ENCODE measurements around the gene MYH9. TPM values are rescaled to one million over a fixed set of nuclear protein-coding genes. Genes with fewer than 3 reads are reported as not detected.
A peak's percentile ranks its signal among the peaks of the same experiment; 100 is the strongest.

The MYH9 gene
- total RNA-seq, 1 donor from 2014 or later = 973 TPM

GRCh38 chr22:36328635-36329253, 59.0 kb downstream of the MYH9 start:
- ATAC-seq (peak; percentile 22), DNase-seq (ENCODE audit: low spot score) (no peak)
- intact Hi-C loops (cut with DNase I) = no loop called here

- DNase-seq (ENCODE audit: low spot score) (no peak), ATAC-seq (no peak)
- intact Hi-C loops (cut with DNase I) = no loop called here
Observed at GRCh38 chr22:36327922-36328551, 59.7 kb downstream of the MYH9 start.

- DNase-seq (ENCODE audit: low spot score) (no peak), ATAC-seq (no peak)
- intact Hi-C loops (cut with DNase I) = no loop called here
Observed at GRCh38 chr22:36326178-36327161, 61.3 kb downstream of the MYH9 start.

- intact Hi-C loops (cut with DNase I) = no loop called here
- DNase-seq (ENCODE audit: low spot score) (no peak), ATAC-seq (peak; percentile 67)
Observed at GRCh38 chr22:36325154-36326031, 62.4 kb downstream of the MYH9 start.

GRCh38 chr22:36324414-36324813, 63.4 kb downstream of the MYH9 start:
- ATAC-seq = peak; percentile 7
- DNase-seq (ENCODE audit: low spot score) = no peak
- intact Hi-C loops (cut with DNase I) = no loop called here

- peak; percentile 76 for ATAC-seq
- intact Hi-C loops (cut with DNase I) = no loop called here
- DNase-seq (ENCODE audit: low spot score) = peak; percentile 82
Observed at GRCh38 chr22:36323855-36324331, 63.9 kb downstream of the MYH9 start.

- DNase-seq (ENCODE audit: low spot score) (peak; percentile 78), ATAC-seq (peak; percentile 57)
- intact Hi-C loops (cut with DNase I) = no loop called here
Observed at GRCh38 chr22:36323182-36323854, 64.4 kb downstream of the MYH9 start.

GRCh38 chr22:36322602-36322915, 65.2 kb downstream of the MYH9 start:
- intact Hi-C loops (cut with DNase I) = no loop called here
- DNase-seq (ENCODE audit: low spot score) (no peak), ATAC-seq (no peak)

- DNase-seq (ENCODE audit: low spot score) (no peak), ATAC-seq (no peak)
- intact Hi-C loops (cut with DNase I) = no loop called here
Observed at GRCh38 chr22:36321797-36322601, 65.8 kb downstream of the MYH9 start.

GRCh38 chr22:36320553-36320952, 67.2 kb downstream of the MYH9 start:
- ATAC-seq = no peak
- no peak for DNase-seq (ENCODE audit: low spot score)
- intact Hi-C loops (cut with DNase I) = no loop called here

- intact Hi-C loops (cut with DNase I) = loop anchor here (10.0 kb wide), 1 partner anchor 45 kb away; no protein-coding TSS in a partner anchor
- no peak for DNase-seq (ENCODE audit: low spot score)
- no peak for ATAC-seq
Observed at GRCh38 chr22:36319595-36320497, 67.9 kb downstream of the MYH9 start.

- intact Hi-C loops (cut with DNase I) = loop anchor here (10.0 kb wide), 1 partner anchor 46 kb away; no protein-coding TSS in a partner anchor
- ATAC-seq = no peak
- DNase-seq (ENCODE audit: low spot score) = no peak
Observed at GRCh38 chr22:36318442-36318841, 69.3 kb downstream of the MYH9 start.

- intact Hi-C loops (cut with DNase I) = loop anchor here (10.0 kb wide), 1 partner anchor 47 kb away; no protein-coding TSS in a partner anchor
- DNase-seq (ENCODE audit: low spot score) = no peak
- no peak for ATAC-seq
Observed at GRCh38 chr22:36317658-36318271, 70.0 kb downstream of the MYH9 start.

- ATAC-seq (no peak), DNase-seq (ENCODE audit: low spot score) (no peak)
- intact Hi-C loops (cut with DNase I) = loop anchor here (10.0 kb wide), 1 partner anchor 48 kb away; no protein-coding TSS in a partner anchor
Observed at GRCh38 chr22:36316419-36316818, 71.3 kb downstream of the MYH9 start.

- ATAC-seq (no peak), DNase-seq (ENCODE audit: low spot score) (no peak)
- intact Hi-C loops (cut with DNase I) = loop anchor here (10.0 kb wide), 1 partner anchor 49 kb away; no protein-coding TSS in a partner anchor
Observed at GRCh38 chr22:36315325-36315724, 72.4 kb downstream of the MYH9 start.

Data from sciatic nerve (tissue), 2 donors.